HepG2 (cell line): ENCODE data around the gene ATPAF1. TPM values are rescaled to one million over a fixed set of nuclear protein-coding genes. Genes with fewer than 3 reads are reported as not detected.

Source experiments
- ATAC-seq: fragments of 200-7000 bp; cut with Tn5 transposase; 3 replicates; pipeline ENCODE4 v1.9.1; 2020; ENCODE audit warnings: mild to moderate bottlenecking, moderate library complexity
- BruUV-seq: library from RNA; stranded (reverse); fragments of 400-500 nt; replicated peaks from 2 replicates; lab custom pipeline; 2021; lab: Mats Ljungman, UMichigan
- CTCF ChIA-PET: fragments of 300-600 bp; formaldehyde crosslinking; extraction: SDS; loops from one replicate; lab custom pipeline; 2021; ENCODE audit warnings: low total read pairs, inconsistent platforms, low intra/inter-chr PET ratio; lab: Yijun Ruan, JAX
- POLR2A ChIA-PET: fragments of 350-600 bp; sonication (Branson Sonifier 250); formaldehyde crosslinking; loops from one replicate; lab custom pipeline; 2020; ENCODE audit warnings: antibody characterized with exemption, inconsistent platforms; lab: Yijun Ruan, JAX
- DNase-seq: peaks from one replicate; pipeline ENCODE4 v3.0.0-alpha.2; 2015; ENCODE audit warnings: low spot score
- FAIRE-seq: peaks from 3 replicates; lab custom pipeline; 2011; peaks lifted over from hg19 to GRCh38; lab: Jason Lieb, UNC
- H2AFZ ChIP-seq: one replicate; pipeline ENCODE4 v1.6.1; 2011; ENCODE audit warnings: low read length, inconsistent platforms
- H3K27ac ChIP-seq: fragments of 300-600 bp; 3 replicates; pipeline ENCODE4 v1.8.0; 2011; ENCODE audit warnings: mixed run types, mild to moderate bottlenecking, mixed read lengths, low read length, inconsistent platforms; ENCODE audit not compliant: insufficient read depth; ENCODE audit errors: extremely low read length
- H3K27me3 ChIP-seq, 2 experiments: fragments of 200-600 bp in 1 of 2; 2 replicates in 1 of 2; 3 replicates in 1 of 2; pipeline versions ENCODE4 v1.6.0 to v1.8.0; 2011; ENCODE audit warnings: low read length in 2 of 2, mild to moderate bottlenecking in 2 of 2, moderate library complexity in 2 of 2, inconsistent platforms in 1 of 2; ENCODE audit not compliant: insufficient read depth in 2 of 2, control insufficient read depth in 1 of 2
- H3K36me3 ChIP-seq, 2 experiments: fragments of 200-600 bp in 1 of 2; replicated peaks in 1 of 2; 2 replicates in 1 of 2; 3 replicates in 1 of 2; pipeline versions ENCODE4 v1.5.1 to v1.8.0; 2011; ENCODE audit warnings: low read length in 2 of 2, inconsistent platforms in 1 of 2; ENCODE audit not compliant: insufficient read depth in 2 of 2, control insufficient read depth in 1 of 2
- H3K4me1 ChIP-seq: 2 replicates; pipeline ENCODE4 v1.5.1; 2012; ENCODE audit warnings: low read length, inconsistent platforms; ENCODE audit not compliant: insufficient read depth
- H3K4me2 ChIP-seq: 2 replicates; pipeline ENCODE4 v1.6.0; 2011; ENCODE audit warnings: low read depth, low read length, inconsistent platforms
- H3K4me3 ChIP-seq, 3 experiments: fragments of 200-600 bp in 1 of 3; sonication (generic), shearing (Covaris generic) in 1 of 3; replicated peaks in 1 of 3; 2 replicates each; pipeline ENCODE4 v1.5.1; 2011 to 2016; ENCODE audit warnings: low read length in 3 of 3, inconsistent platforms in 2 of 3, low read depth in 2 of 3, mild to moderate bottlenecking in 2 of 3, control low read depth in 1 of 3, mixed read lengths in 1 of 3; ENCODE audit not compliant: insufficient read depth in 1 of 3
- H3K79me2 ChIP-seq: one replicate; pipeline ENCODE4 v1.6.1; 2011; ENCODE audit warnings: low read length, inconsistent platforms; ENCODE audit not compliant: insufficient read depth
- H3K9ac ChIP-seq: 2 replicates; pipeline ENCODE4 v1.6.0; 2011; ENCODE audit warnings: mild to moderate bottlenecking, low read depth, low read length, inconsistent platforms; ENCODE audit not compliant: insufficient read depth
- H3K9me3 ChIP-seq: 2 replicates; pipeline ENCODE4 v1.5.1; 2012; ENCODE audit warnings: mild to moderate bottlenecking, low read length
- H4K20me1 ChIP-seq: 2 replicates; pipeline ENCODE4 v1.6.0; 2011; ENCODE audit warnings: inconsistent platforms, mild to moderate bottlenecking, low read length, moderate library complexity; ENCODE audit not compliant: insufficient read depth
- NBN ChIP-seq: fragments of 450-650 bp; conservative IDR thresholded peaks from 2 replicates; pipeline ENCODE4 v1.6.1; 2017
- NR2F6 ChIP-seq, 2 experiments: IDR thresholded peaks; 2 replicates each; pipeline ENCODE4 v1.6.1; 2016; ENCODE audit warnings: antibody characterized with exemption in 1 of 2, mild to moderate bottlenecking in 1 of 2
- TEAD3 ChIP-seq: optimal IDR thresholded peaks from 2 replicates; pipeline ENCODE3; 2016; ENCODE audit warnings: borderline replicate concordance
- ZFY ChIP-seq: sonication (generic); formaldehyde crosslinking; IDR thresholded peaks from 2 replicates; pipeline ENCODE4 v1.4.0; 2020; ENCODE audit warnings: missing genetic modification reagents
- ZMAT5 ChIP-seq: sonication (generic); formaldehyde crosslinking; IDR thresholded peaks from 2 replicates; pipeline ENCODE4 v1.5.0; 2020; ENCODE audit warnings: mild to moderate bottlenecking, low read depth, missing genetic modification reagents, borderline replicate concordance
- ZNF333 ChIP-seq: sonication (generic); formaldehyde crosslinking; IDR thresholded peaks from 2 replicates; pipeline ENCODE4 v1.4.0; 2020; ENCODE audit warnings: mild to moderate bottlenecking, missing genetic modification reagents, borderline replicate concordance
- WGBS: methylation state at CpG from one replicate; pipeline ENCODE4 v1.1.6; 2017; ENCODE audit warnings: low lambda C conversion rate; 5-methylcytosine and 5-hydroxymethylcytosine counted together
- in situ Hi-C: cut with HindIII; loops from 2 replicates; pipeline ENCODE4 v1.10.0; 2017; ENCODE audit warnings: low pct_unique_long_range_greater_than_20kb; ENCODE audit not compliant: extremely low pct_ligation_motif_present
- intact Hi-C: fragments of 100-400 bp; cut with micrococcal nuclease; formaldehyde crosslinking; loops from one replicate; pipeline ENCODE4 v1.10.0; 2022; ENCODE audit not compliant: unreplicated experiment
- polyA plus RNA-seq, 8 experiments: library from polyadenylated mRNA; depleted of rRNA in 3 of 8; stranded (reverse) in 7 of 8; unstranded in 1 of 8; fragments of >200 nt; fragmentation: Illumina TruSeq in 4 of 8; extraction: Trizol in 4 of 8; gene quantifications; 2 replicates each; pipeline versions ENCODE4 v1.2.1 to v1.2.3, GENCODE V29; 2011 to 2016; ENCODE audit warnings: low read depth in 4 of 8, missing spikeins in 1 of 8, mixed read lengths in 1 of 8; ENCODE audit not compliant: insufficient read depth in 1 of 8
- total RNA-seq, 5 experiments: library from RNA; depleted of rRNA; stranded (reverse); fragments of >200 nt; fragmentation: Illumina TruSeq; extraction: Trizol; gene quantifications; 2 replicates each; pipeline ENCODE4 v1.2.3, GENCODE V29; 2016; ENCODE audit warnings: low read depth in 1 of 5
- TF ChIP-seq, protein P1 (sequence below): sonication (generic); formaldehyde crosslinking; conservative IDR thresholded peaks from 2 replicates; pipeline ENCODE4 v1.4.0; 2020; ENCODE audit warnings: mild to moderate bottlenecking, missing genetic modification reagents, moderate library complexity
- TF ChIP-seq, protein P2 (sequence below): sonication (generic); formaldehyde crosslinking; IDR thresholded peaks from 2 replicates; pipeline ENCODE4 v1.8.1; 2023; ENCODE audit warnings: missing genetic modification reagents, mild to moderate bottlenecking, borderline replicate concordance

Gene ATPAF1
- total and polyA plus RNA-seq, 2 of the 13 experiments (the other 11 are each of a cell fraction or from before 2014, with no cell fraction given) = 66.6 to 76.7 TPM

GRCh38 chr1:46691997-46692790, 24.0 kb upstream of the ATPAF1 start:
- H3K36me3 ChIP-seq = peaks cover 16 to 72% of the 10 kb centered on the region in 2 experiments

GRCh38 chr1:46690931-46691421, 22.8 kb upstream of the ATPAF1 start:
- Histone ChIP-seq H2AFZ (no peak overlapping the region), H3K9me3 (no peaks in the 10 kb centered on the region), H4K20me1 (no peaks in the 10 kb centered on the region), H3K4me2 (no peak overlapping the region), H3K27ac (no peak overlapping the region), H3K9ac (no peak overlapping the region), H3K4me3 (no peak overlapping the region), H3K36me3 (peaks cover 15 to 74% of the 10 kb centered on the region in 2 experiments), H3K27me3 (no peaks in the 10 kb centered on the region), H3K79me2 (no peaks in the 10 kb centered on the region), H3K4me1 (0 out of 2 replicates have a peak, but pooled peaks cover 11% of the 10 kb centered on the region)
- ATAC-seq (no peak), FAIRE-seq (no peak), DNase-seq (no peak)
- ChIA-PET POLR2A (no interaction called here), CTCF (no interaction called here)
- intact Hi-C loops = no loop called here
- WGBS = 95% methylated on average over 2 of the region's 2 CpGs
- no TSS peak for BruUV-seq
- in situ Hi-C loops = no loop called here
- TF ChIP-seq NBN = no peak
- TF ChIP-seq, protein P1, sequence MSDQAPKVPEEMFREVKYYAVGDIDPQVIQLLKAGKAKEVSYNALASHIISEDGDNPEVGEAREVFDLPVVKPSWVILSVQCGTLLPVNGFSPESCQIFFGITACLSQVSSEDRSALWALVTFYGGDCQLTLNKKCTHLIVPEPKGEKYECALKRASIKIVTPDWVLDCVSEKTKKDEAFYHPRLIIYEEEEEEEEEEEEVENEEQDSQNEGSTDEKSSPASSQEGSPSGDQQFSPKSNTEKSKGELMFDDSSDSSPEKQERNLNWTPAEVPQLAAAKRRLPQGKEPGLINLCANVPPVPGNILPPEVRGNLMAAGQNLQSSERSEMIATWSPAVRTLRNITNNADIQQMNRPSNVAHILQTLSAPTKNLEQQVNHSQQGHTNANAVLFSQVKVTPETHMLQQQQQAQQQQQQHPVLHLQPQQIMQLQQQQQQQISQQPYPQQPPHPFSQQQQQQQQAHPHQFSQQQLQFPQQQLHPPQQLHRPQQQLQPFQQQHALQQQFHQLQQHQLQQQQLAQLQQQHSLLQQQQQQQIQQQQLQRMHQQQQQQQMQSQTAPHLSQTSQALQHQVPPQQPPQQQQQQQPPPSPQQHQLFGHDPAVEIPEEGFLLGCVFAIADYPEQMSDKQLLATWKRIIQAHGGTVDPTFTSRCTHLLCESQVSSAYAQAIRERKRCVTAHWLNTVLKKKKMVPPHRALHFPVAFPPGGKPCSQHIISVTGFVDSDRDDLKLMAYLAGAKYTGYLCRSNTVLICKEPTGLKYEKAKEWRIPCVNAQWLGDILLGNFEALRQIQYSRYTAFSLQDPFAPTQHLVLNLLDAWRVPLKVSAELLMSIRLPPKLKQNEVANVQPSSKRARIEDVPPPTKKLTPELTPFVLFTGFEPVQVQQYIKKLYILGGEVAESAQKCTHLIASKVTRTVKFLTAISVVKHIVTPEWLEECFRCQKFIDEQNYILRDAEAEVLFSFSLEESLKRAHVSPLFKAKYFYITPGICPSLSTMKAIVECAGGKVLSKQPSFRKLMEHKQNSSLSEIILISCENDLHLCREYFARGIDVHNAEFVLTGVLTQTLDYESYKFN = no peak
- no peak for TF ChIP-seq ZNF333
- TF ChIP-seq ZMAT5 (CRISPR knock-in tag) = no peak
- no peak for TF ChIP-seq NR2F6 (IDR thresholded peaks at IDR 0.05)
- TF ChIP-seq NR2F6 (CRISPR knock-in tag; IDR thresholded peaks at IDR 0.05) = no peak
- TF ChIP-seq, protein P2, sequence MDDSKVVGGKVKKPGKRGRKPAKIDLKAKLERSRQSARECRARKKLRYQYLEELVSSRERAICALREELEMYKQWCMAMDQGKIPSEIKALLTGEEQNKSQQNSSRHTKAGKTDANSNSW = no peak

More at GRCh38 chr1:46691997-46692790, 24.0 kb upstream of the ATPAF1 start:
- no peaks in the 10 kb centered on the region for H3K9me3 ChIP-seq
- no peak overlapping the region for H2AFZ ChIP-seq
- H3K4me2 ChIP-seq = no peak overlapping the region
- FAIRE-seq (no peak), DNase-seq (no peak), ATAC-seq (peak; percentile 65; the same call in 2 of the 3 replicates)
- no peaks in the 10 kb centered on the region for H4K20me1 ChIP-seq
- H3K27ac ChIP-seq = no peak overlapping the region
- H3K9ac ChIP-seq = no peak overlapping the region
- WGBS = 83% methylated on average over 6 of the region's 6 CpGs
- H3K4me1 ChIP-seq = 0 out of 2 replicates have a peak, but pooled peaks cover 11% of the 10 kb centered on the region
- TF ChIP-seq TEAD3 (peak; percentile 80), ZFY (CRISPR knock-in tag) (no peak)
- CTCF ChIA-PET = no interaction called here
- POLR2A ChIA-PET = no interaction called here
- in situ Hi-C loops = no loop called here
- no peaks in the 10 kb centered on the region for H3K27me3 ChIP-seq
- H3K4me3 ChIP-seq = no peak overlapping the region
- intact Hi-C loops = no loop called here
- H3K79me2 ChIP-seq = no peaks in the 10 kb centered on the region
- BruUV-seq = no TSS peak
